ENCODE measurements around the gene HTR3E. TPM values are rescaled to one million over a fixed set of nuclear protein-coding genes. Genes with fewer than 3 reads are reported as not detected.
"Not testable (repeated sequence)": the region's sequence is repeated elsewhere in the genome, so short reads cannot be mapped to it uniquely, and the experiment has no call there.

The HTR3E gene
- total RNA-seq, 1 donor, result not detected

- no peak for TF ChIP-seq CTCF (IDR thresholded peaks at IDR 0.05; ENCODE audit: insufficient read depth, low read length)
- H3K4me3 ChIP-seq (ENCODE audit: low read depth, low read length), result no peak overlapping the region
- no peak for DNase-seq (ENCODE audit: low read depth)
Measured at GRCh38 chr3:184066211-184066610, 30.7 kb upstream of the HTR3E start.

GRCh38 chr3:184067573-184068055, 29.2 kb upstream of the HTR3E start:
- no peak for TF ChIP-seq CTCF (IDR thresholded peaks at IDR 0.05; ENCODE audit: insufficient read depth, low read length)
- no peak overlapping the region for H3K4me3 ChIP-seq (ENCODE audit: low read depth, low read length)
- no peak for DNase-seq (ENCODE audit: low read depth)

- no peak for DNase-seq (ENCODE audit: low read depth)
- TF ChIP-seq CTCF (IDR thresholded peaks at IDR 0.05; ENCODE audit: insufficient read depth, low read length), result no peak
- no peak overlapping the region for H3K4me3 ChIP-seq (ENCODE audit: low read depth, low read length)
Measured at GRCh38 chr3:184068344-184068743, 28.5 kb upstream of the HTR3E start.

GRCh38 chr3:184071142-184071541, 25.7 kb upstream of the HTR3E start:
- H3K4me3 ChIP-seq (ENCODE audit: low read depth, low read length); DNase-seq (ENCODE audit: low read depth): not testable (repeated sequence)

- DNase-seq (ENCODE audit: low read depth), result no peak
- no peak for TF ChIP-seq CTCF (IDR thresholded peaks at IDR 0.05; ENCODE audit: insufficient read depth, low read length)
- no peak overlapping the region for H3K4me3 ChIP-seq (ENCODE audit: low read depth, low read length)
Measured at GRCh38 chr3:184073621-184074020, 23.2 kb upstream of the HTR3E start.

- no peak for TF ChIP-seq CTCF (IDR thresholded peaks at IDR 0.05; ENCODE audit: insufficient read depth, low read length)
- no peak overlapping the region for H3K4me3 ChIP-seq (ENCODE audit: low read depth, low read length)
- no peak for DNase-seq (ENCODE audit: low read depth)
Measured at GRCh38 chr3:184075901-184076300, 21.0 kb upstream of the HTR3E start.

- no peak overlapping the region for H3K4me3 ChIP-seq (ENCODE audit: low read depth, low read length)
- no peak for TF ChIP-seq CTCF (IDR thresholded peaks at IDR 0.05; ENCODE audit: insufficient read depth, low read length)
- no peak for DNase-seq (ENCODE audit: low read depth)
Measured at GRCh38 chr3:184077881-184078280, 19.0 kb upstream of the HTR3E start.

Data from fibroblast of the aortic adventitia (primary cell).